Measurements from ENCODE around the gene DHRS7B. TPM values are rescaled to one million over a fixed set of nuclear protein-coding genes. Genes with fewer than 3 reads are reported as not detected.

Gene DHRS7B
- total RNA-seq, 1 experiment from 2014 or later: 19.0 TPM

DNA sequence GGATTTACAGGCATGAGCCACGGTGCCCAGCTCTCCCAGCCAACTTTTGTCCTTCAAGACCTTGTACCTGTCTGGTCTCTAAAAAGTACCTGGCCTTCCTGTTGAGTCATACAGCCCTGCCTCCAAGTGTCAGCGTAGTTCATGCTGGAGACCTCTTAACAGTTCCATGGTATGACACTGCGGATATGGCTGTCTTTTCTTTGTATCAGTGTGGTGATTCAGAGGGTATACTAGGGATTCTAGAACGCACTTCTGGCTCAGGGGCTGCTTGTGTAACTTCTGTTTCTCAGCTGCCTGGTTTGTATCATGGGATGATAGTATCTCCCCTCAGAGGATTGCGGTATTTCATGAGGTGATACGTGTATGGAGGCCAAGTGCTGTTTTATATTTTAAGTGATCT is 89.2 kb downstream of the DHRS7B start:
- Histone ChIP-seq H3K9me3 (ENCODE audit: low read depth, low read length, poor library complexity, severe bottlenecking) (no peaks in the 10 kb centered on the region), H3K36me3 (ENCODE audit: insufficient read depth, low read length, poor library complexity, severe bottlenecking) (peaks cover 2% of the 10 kb centered on the region), H3K27me3 (replicated peaks; ENCODE audit: insufficient read depth, low read depth, low read length, poor library complexity) (no peaks in the 10 kb centered on the region), H3K4me1 (ENCODE audit: insufficient read depth, low read length, poor library complexity, severe bottlenecking) (no peaks in the 10 kb centered on the region), H3K4me3 (ENCODE audit: low read depth, low read length, poor library complexity, severe bottlenecking) (peak overlapping the region; percentile 99), H3K27ac (ENCODE audit: low read depth, low read length, poor library complexity, severe bottlenecking) (no peak overlapping the region)
- no TSS peak for BruUV-seq (replicated peaks)
- TF ChIP-seq CTCF (conservative IDR thresholded peaks at IDR 0.05; ENCODE audit: low read depth, low read length) (no peak), EZH2 (IDR thresholded peaks at IDR 0.05; ENCODE audit: borderline replicate concordance, low read depth, low read length, poor library complexity, severe bottlenecking) (no peak)
- ChIA-PET POLR2A (ENCODE audit: low non-redundant PET) (no interaction called here), CTCF (no interaction called here)
- intact Hi-C loops (cut with micrococcal nuclease; ENCODE audit: unreplicated experiment): loop anchor here (10.0 kb wide), 1 partner anchor 299 kb away; no protein-coding TSS in a partner anchor
- no peak for DNase-seq (ENCODE audit: low spot score)

- CTCF ChIA-PET: no interaction called here
- Histone ChIP-seq H3K27me3 (replicated peaks; ENCODE audit: insufficient read depth, low read depth, low read length, poor library complexity) (no peaks in the 10 kb centered on the region), H3K9me3 (ENCODE audit: low read depth, low read length, poor library complexity, severe bottlenecking) (no peaks in the 10 kb centered on the region), H3K4me1 (ENCODE audit: insufficient read depth, low read length, poor library complexity, severe bottlenecking) (no peaks in the 10 kb centered on the region), H3K27ac (ENCODE audit: low read depth, low read length, poor library complexity, severe bottlenecking) (no peak overlapping the region), H3K36me3 (ENCODE audit: insufficient read depth, low read length, poor library complexity, severe bottlenecking) (no peaks in the 10 kb centered on the region), H3K4me3 (ENCODE audit: low read depth, low read length, poor library complexity, severe bottlenecking) (no peak overlapping the region)
- TF ChIP-seq CTCF (conservative IDR thresholded peaks at IDR 0.05; ENCODE audit: low read depth, low read length): no peak
- TF ChIP-seq EZH2 (IDR thresholded peaks at IDR 0.05; ENCODE audit: borderline replicate concordance, low read depth, low read length, poor library complexity, severe bottlenecking): no peak
- intact Hi-C loops (cut with micrococcal nuclease; ENCODE audit: unreplicated experiment): loop anchor here (10.0 kb wide), 1 partner anchor 297 kb away; no protein-coding TSS in a partner anchor
- POLR2A ChIA-PET (ENCODE audit: low non-redundant PET): no interaction called here
- no TSS peak for BruUV-seq (replicated peaks)
- no peak for DNase-seq (ENCODE audit: low spot score)
Measured at GRCh38 chr17:21217346-21217745, 90.6 kb downstream of the DHRS7B start.

- ChIA-PET CTCF (no interaction called here), POLR2A (ENCODE audit: low non-redundant PET) (no interaction called here)
- H3K27ac ChIP-seq (ENCODE audit: low read depth, low read length, poor library complexity, severe bottlenecking): no peak overlapping the region
- no peaks in the 10 kb centered on the region for H3K9me3 ChIP-seq (ENCODE audit: low read depth, low read length, poor library complexity, severe bottlenecking)
- H3K27me3 ChIP-seq (replicated peaks; ENCODE audit: insufficient read depth, low read depth, low read length, poor library complexity): no peaks in the 10 kb centered on the region
- H3K4me3 ChIP-seq (ENCODE audit: low read depth, low read length, poor library complexity, severe bottlenecking): no peak overlapping the region
- H3K36me3 ChIP-seq (ENCODE audit: insufficient read depth, low read length, poor library complexity, severe bottlenecking): no peaks in the 10 kb centered on the region
- DNase-seq (ENCODE audit: low spot score): peak; percentile 60
- intact Hi-C loops (cut with micrococcal nuclease; ENCODE audit: unreplicated experiment): loop anchor here (10.0 kb wide), 1 partner anchor 297 kb away; no protein-coding TSS in a partner anchor
- no TSS peak for BruUV-seq (replicated peaks)
- H3K4me1 ChIP-seq (ENCODE audit: insufficient read depth, low read length, poor library complexity, severe bottlenecking): no peaks in the 10 kb centered on the region
- TF ChIP-seq CTCF (conservative IDR thresholded peaks at IDR 0.05; ENCODE audit: low read depth, low read length): 0 out of 2 replicates have a peak, but pooled peaks have one; percentile 24
- TF ChIP-seq EZH2 (IDR thresholded peaks at IDR 0.05; ENCODE audit: borderline replicate concordance, low read depth, low read length, poor library complexity, severe bottlenecking): no peak
Measured at GRCh38 chr17:21218101-21218500, 91.3 kb downstream of the DHRS7B start.

Data from A673 (cell line).